ENCODE results near the gene ZNF469.

The ZNF469 gene

DNA sequence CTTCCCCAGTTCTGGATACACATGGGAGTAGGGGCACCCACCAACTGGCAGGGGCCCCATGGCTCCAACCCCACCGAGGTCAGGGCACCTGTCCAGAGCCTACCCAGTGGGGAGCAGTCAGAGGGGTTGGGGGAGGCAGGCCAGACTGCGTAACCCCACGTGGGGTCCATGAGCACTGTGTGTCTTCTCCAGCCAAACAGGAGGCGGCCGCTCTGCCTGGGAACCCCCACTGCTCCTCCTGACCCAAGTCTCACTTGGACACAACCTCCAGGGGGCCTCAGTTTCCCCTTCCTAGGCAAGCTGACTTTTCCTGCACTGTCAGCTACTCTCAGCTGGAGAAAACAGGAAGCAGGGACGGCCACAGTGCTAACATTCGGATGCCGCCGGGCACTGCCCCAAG is 7.5 kb downstream of the ZNF469 start:
- no peak for DNase-seq (ENCODE audit: low read depth)
- TF ChIP-seq CTCF (conservative IDR thresholded peaks at IDR 0.05; ENCODE audit: low read length), result no peak
- no peak overlapping the region for H3K4me3 ChIP-seq (ENCODE audit: low read length)

GRCh38 chr16:88390735-88391134 is 8.0 kb downstream of the ZNF469 start:
- H3K4me3 ChIP-seq (ENCODE audit: low read length), result no peak overlapping the region
- no peak for TF ChIP-seq CTCF (conservative IDR thresholded peaks at IDR 0.05; ENCODE audit: low read length)

GRCh38 chr16:88391144-88391850 is 8.5 kb downstream of the ZNF469 start:
- DNase-seq (ENCODE audit: low read depth), result no peak
- no peak for TF ChIP-seq CTCF (conservative IDR thresholded peaks at IDR 0.05; ENCODE audit: low read length)
- no peak overlapping the region for H3K4me3 ChIP-seq (ENCODE audit: low read length)

More at GRCh38 chr16:88390735-88391134, 8.0 kb downstream of the ZNF469 start:
- no peak for DNase-seq (ENCODE audit: low read depth)

DNA sequence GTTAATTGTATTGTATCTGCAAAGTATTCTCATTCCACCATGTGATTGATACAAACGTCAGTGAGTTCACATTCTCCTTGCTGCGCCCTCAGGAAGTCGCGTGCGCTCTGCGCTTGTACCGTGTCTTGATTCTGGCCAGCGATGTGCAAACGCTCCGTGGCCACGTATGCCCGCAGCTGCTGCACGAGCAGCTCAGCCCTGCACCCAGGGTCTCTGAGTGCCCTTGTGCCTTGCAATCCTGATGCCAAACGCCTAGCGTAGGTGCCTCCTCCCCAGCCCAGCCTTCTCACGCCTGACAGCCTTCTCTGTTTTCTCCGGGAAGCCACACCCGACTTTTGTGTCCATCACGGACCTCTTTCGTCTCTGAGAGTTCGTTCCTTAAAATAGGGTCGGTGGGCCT is 9.4 kb downstream of the ZNF469 start:
- TF ChIP-seq CTCF (conservative IDR thresholded peaks at IDR 0.05; ENCODE audit: low read length), result no peak
- DNase-seq (ENCODE audit: low read depth), result no peak
- no peak overlapping the region for H3K4me3 ChIP-seq (ENCODE audit: low read length)

GRCh38 chr16:88392616-88393015 is 9.9 kb downstream of the ZNF469 start:
- no peak for TF ChIP-seq CTCF (conservative IDR thresholded peaks at IDR 0.05; ENCODE audit: low read length)
- no peak for DNase-seq (ENCODE audit: low read depth)
- H3K4me3 ChIP-seq (ENCODE audit: low read length), result no peak overlapping the region

GRCh38 chr16:88393034-88393433 is 10.3 kb downstream of the ZNF469 start:
- TF ChIP-seq CTCF (conservative IDR thresholded peaks at IDR 0.05; ENCODE audit: low read length), result no peak
- peak; percentile 69 for DNase-seq (ENCODE audit: low read depth)
- no peak overlapping the region for H3K4me3 ChIP-seq (ENCODE audit: low read length)

DNA sequence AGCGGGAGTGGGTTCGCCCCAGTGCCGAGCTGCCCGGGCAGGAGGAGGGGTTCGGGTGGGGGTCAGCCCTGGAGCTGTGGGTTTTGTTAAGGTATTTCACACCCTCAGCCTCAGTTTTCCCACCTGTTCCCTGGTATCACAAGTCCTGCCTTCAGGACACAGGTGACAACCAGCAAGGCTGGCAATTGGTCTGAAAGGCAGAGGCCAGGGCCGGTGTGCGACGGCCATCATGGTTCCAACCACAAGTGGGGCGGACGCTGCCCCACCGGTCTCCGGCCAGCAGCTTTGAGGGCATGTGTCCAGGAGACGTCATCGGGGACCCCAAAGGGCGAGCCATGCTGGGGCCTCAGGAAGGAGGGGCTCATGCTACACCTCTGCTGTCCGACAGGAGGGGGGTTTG is 10.8 kb downstream of the ZNF469 start:
- TF ChIP-seq CTCF (conservative IDR thresholded peaks at IDR 0.05; ENCODE audit: low read length), result no peak
- no peak for DNase-seq (ENCODE audit: low read depth)
- no peak overlapping the region for H3K4me3 ChIP-seq (ENCODE audit: low read length)

All from AG10803 (cell line).